Stimulated activated naive CD8-positive, alpha-beta T cell treated with anti-CD3 and anti-CD28 coated beads, Interleukin-15, Interleukin-2, amounts not matched to agents 100 U/mL and 50 U/mL, for 24 hours (primary cell): ENCODE data around the gene CXCL9.
"Not testable (repeated sequence)": the region's sequence is repeated elsewhere in the genome, so short reads cannot be mapped to it uniquely, and the experiment has no call there.

Experiments used
- ATAC-seq: fragments of 150-1000 bp; cut with Tn5 transposase; one replicate; pipeline ENCODE4 v1.10.0; 2021
- DNase-seq: peaks from one replicate; pipeline ENCODE4 v3.0.0; 2021

The CXCL9 gene

GRCh38 chr4:75954811-75955210 is 52.5 kb downstream of the CXCL9 start:
- not testable (repeated sequence) for ATAC-seq, DNase-seq

- ATAC-seq: no peak
These were observed 53.8 kb downstream of the CXCL9 start for GRCh38 chr4:75953509-75953908.

More at GRCh38 chr4:75953509-75953908, 53.8 kb downstream of the CXCL9 start:
- DNase-seq: no peak
